HepG2 (cell line): ENCODE results near the gene POLR2J. TPM values are rescaled to one million over a fixed set of nuclear protein-coding genes. Genes with fewer than 3 reads are reported as not detected.

ENCODE experiments used
- CENPX ChIP-seq: sonication (generic); formaldehyde crosslinking; IDR thresholded peaks from 2 replicates; pipeline ENCODE4 v1.9.0; 2021; ENCODE audit warnings: mild to moderate bottlenecking, missing genetic modification reagents, moderate library complexity
- EED ChIP-seq: sonication (generic); formaldehyde crosslinking; IDR thresholded peaks from 2 replicates; pipeline ENCODE4 v1.5.0; 2020; ENCODE audit warnings: mild to moderate bottlenecking, missing genetic modification reagents
- GATAD1 ChIP-seq: IDR thresholded peaks from 2 replicates; pipeline ENCODE4 v1.6.1; 2016; ENCODE audit warnings: missing genetic modification reagents, missing compliant biosample characterization
- HNF4A ChIP-seq: sonication (generic); formaldehyde crosslinking; IDR thresholded peaks from 2 replicates; pipeline ENCODE4 v1.4.0; 2020; ENCODE audit warnings: missing genetic modification reagents
- HOXA3 ChIP-seq: sonication (generic); formaldehyde crosslinking; IDR thresholded peaks from 2 replicates; pipeline ENCODE4 v1.5.0; 2020; ENCODE audit warnings: missing genetic modification reagents
- HOXD1 ChIP-seq: sonication (generic); formaldehyde crosslinking; IDR thresholded peaks from 2 replicates; pipeline ENCODE4 v1.5.0; 2020; ENCODE audit warnings: missing genetic modification reagents
- JUN ChIP-seq: sonication (generic); formaldehyde crosslinking; IDR thresholded peaks from 2 replicates; pipeline ENCODE4 v1.4.0; 2020; ENCODE audit warnings: mild to moderate bottlenecking, missing genetic modification reagents
- KMT2A ChIP-seq: sonication (generic); formaldehyde crosslinking; IDR thresholded peaks from 2 replicates; pipeline ENCODE4 v1.4.0; 2020; ENCODE audit warnings: missing genetic modification reagents
- NFE2 ChIP-seq: sonication (generic); formaldehyde crosslinking; IDR thresholded peaks from 2 replicates; pipeline ENCODE4 v1.4.0; 2020; ENCODE audit warnings: missing genetic modification reagents
- POLR2G ChIP-seq: fragments of 200-400 bp; formaldehyde crosslinking; IDR thresholded peaks from 2 replicates; pipeline ENCODE4 v1.6.1; 2018; ENCODE audit warnings: mild to moderate bottlenecking, low read depth, low read length, moderate library complexity
- ZBTB7B ChIP-seq: sonication (generic); formaldehyde crosslinking; IDR thresholded peaks from 2 replicates; pipeline ENCODE4 v1.4.0; 2020; ENCODE audit warnings: missing genetic modification reagents
- ZNF101 ChIP-seq: sonication (generic); formaldehyde crosslinking; IDR thresholded peaks from 2 replicates; pipeline ENCODE4 v1.4.0; 2020; ENCODE audit warnings: mild to moderate bottlenecking, low read depth, missing genetic modification reagents, borderline replicate concordance
- ZNF205 ChIP-seq: IDR thresholded peaks from 2 replicates; pipeline ENCODE4 v1.6.1; 2018; ENCODE audit warnings: missing biosample characterization, missing genetic modification reagents
- ZNF292 ChIP-seq: sonication (generic); formaldehyde crosslinking; IDR thresholded peaks from 2 replicates; pipeline ENCODE4 v1.8.1; 2022; ENCODE audit warnings: mild to moderate bottlenecking, low read depth, missing genetic modification reagents, borderline replicate concordance
- ZNF367 ChIP-seq: sonication (generic); formaldehyde crosslinking; IDR thresholded peaks from 2 replicates; pipeline ENCODE4 v1.4.0; 2020; ENCODE audit warnings: missing genetic modification reagents, borderline replicate concordance
- ZNF572 ChIP-seq: sonication (generic); formaldehyde crosslinking; IDR thresholded peaks from 2 replicates; pipeline ENCODE4 v1.5.1; 2020; ENCODE audit warnings: mild to moderate bottlenecking, missing genetic modification reagents
- polyA plus RNA-seq, 8 experiments: library from polyadenylated mRNA; depleted of rRNA in 3 of 8; stranded (reverse) in 7 of 8; unstranded in 1 of 8; fragments of >200 nt; fragmentation: Illumina TruSeq in 4 of 8; extraction: Trizol in 4 of 8; gene quantifications; 2 replicates each; pipeline versions ENCODE4 v1.2.1 to v1.2.3, GENCODE V29; 2011 to 2016; ENCODE audit warnings: low read depth in 4 of 8, missing spikeins in 1 of 8, mixed read lengths in 1 of 8; ENCODE audit not compliant: insufficient read depth in 1 of 8
- total RNA-seq, 5 experiments: library from RNA; depleted of rRNA; stranded (reverse); fragments of >200 nt; fragmentation: Illumina TruSeq; extraction: Trizol; gene quantifications; 2 replicates each; pipeline ENCODE4 v1.2.3, GENCODE V29; 2016; ENCODE audit warnings: low read depth in 1 of 5
- TF ChIP-seq, protein P1 (sequence below): sonication (generic); formaldehyde crosslinking; IDR thresholded peaks from 2 replicates; pipeline ENCODE4 v1.4.0; 2020; ENCODE audit warnings: mild to moderate bottlenecking, missing genetic modification reagents
- TF ChIP-seq, protein P2 (sequence below): IDR thresholded peaks from 2 replicates; pipeline ENCODE4 v1.6.1; 2016; ENCODE audit warnings: low read depth
- TF ChIP-seq, protein P3 (sequence below): sonication (generic); formaldehyde crosslinking; IDR thresholded peaks from 2 replicates; pipeline ENCODE4 v1.5.1; 2020; ENCODE audit warnings: mild to moderate bottlenecking, missing genetic modification reagents, moderate library complexity

The POLR2J gene
- total and polyA plus RNA-seq, 2 of the 13 experiments (the other 11 are each of a cell fraction or from before 2014, with no cell fraction given): 41.2 to 71.4 TPM

DNA sequence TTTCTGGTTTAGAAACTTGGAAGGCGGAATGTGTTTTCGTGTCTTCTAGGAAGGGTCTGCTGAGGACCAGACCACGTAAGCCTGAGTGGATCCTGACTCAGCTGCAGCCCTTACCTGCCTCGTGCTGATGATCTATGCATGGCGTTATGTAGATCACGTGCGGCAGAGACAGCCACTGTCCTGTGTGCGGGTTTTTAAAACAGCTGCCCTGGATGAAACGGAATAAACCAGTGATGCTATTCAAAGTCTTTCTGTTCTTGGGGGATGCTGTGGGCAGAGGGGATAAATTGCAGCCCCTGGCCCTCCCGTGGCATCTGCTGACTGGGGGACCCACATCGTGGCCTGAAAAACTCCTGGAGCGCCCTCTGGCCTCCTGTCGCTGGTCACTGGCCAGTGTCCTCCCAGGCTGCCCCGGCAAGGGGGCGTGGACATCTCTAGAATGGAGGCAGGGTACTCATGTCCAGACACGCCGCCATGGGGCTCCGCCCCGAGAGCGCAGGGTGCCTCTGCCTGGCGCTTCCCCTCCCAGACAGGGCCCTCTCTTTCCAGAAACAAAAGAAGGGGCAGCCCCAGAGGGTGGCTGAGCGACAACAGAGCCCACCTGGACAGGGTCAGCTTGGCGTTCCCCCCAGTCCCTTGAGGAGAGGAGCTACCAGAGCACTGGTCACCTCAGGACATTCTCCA is 27.2 kb downstream of the POLR2J start (continued):
- TF ChIP-seq NFE2 (CRISPR knock-in tag): no peak
- TF ChIP-seq HOXD1 (CRISPR knock-in tag): 0 out of 2 replicates have a peak, but pooled peaks have one; percentile 36
- 0 out of 2 replicates have a peak, but pooled peaks have one; percentile 29 for TF ChIP-seq GATAD1 (CRISPR knock-in tag)
- 0 out of 2 replicates have a peak, but pooled peaks have one; percentile 29 for TF ChIP-seq ZNF292 (CRISPR knock-in tag)
- TF ChIP-seq, protein P1, sequence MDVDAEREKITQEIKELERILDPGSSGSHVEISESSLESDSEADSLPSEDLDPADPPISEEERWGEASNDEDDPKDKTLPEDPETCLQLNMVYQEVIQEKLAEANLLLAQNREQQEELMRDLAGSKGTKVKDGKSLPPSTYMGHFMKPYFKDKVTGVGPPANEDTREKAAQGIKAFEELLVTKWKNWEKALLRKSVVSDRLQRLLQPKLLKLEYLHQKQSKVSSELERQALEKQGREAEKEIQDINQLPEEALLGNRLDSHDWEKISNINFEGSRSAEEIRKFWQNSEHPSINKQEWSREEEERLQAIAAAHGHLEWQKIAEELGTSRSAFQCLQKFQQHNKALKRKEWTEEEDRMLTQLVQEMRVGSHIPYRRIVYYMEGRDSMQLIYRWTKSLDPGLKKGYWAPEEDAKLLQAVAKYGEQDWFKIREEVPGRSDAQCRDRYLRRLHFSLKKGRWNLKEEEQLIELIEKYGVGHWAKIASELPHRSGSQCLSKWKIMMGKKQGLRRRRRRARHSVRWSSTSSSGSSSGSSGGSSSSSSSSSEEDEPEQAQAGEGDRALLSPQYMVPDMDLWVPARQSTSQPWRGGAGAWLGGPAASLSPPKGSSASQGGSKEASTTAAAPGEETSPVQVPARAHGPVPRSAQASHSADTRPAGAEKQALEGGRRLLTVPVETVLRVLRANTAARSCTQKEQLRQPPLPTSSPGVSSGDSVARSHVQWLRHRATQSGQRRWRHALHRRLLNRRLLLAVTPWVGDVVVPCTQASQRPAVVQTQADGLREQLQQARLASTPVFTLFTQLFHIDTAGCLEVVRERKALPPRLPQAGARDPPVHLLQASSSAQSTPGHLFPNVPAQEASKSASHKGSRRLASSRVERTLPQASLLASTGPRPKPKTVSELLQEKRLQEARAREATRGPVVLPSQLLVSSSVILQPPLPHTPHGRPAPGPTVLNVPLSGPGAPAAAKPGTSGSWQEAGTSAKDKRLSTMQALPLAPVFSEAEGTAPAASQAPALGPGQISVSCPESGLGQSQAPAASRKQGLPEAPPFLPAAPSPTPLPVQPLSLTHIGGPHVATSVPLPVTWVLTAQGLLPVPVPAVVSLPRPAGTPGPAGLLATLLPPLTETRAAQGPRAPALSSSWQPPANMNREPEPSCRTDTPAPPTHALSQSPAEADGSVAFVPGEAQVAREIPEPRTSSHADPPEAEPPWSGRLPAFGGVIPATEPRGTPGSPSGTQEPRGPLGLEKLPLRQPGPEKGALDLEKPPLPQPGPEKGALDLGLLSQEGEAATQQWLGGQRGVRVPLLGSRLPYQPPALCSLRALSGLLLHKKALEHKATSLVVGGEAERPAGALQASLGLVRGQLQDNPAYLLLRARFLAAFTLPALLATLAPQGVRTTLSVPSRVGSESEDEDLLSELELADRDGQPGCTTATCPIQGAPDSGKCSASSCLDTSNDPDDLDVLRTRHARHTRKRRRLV (CRISPR knock-in tag): no peak
- peak; percentile 13; the same call in 1 of the 2 replicates for TF ChIP-seq HNF4A (CRISPR knock-in tag)
- TF ChIP-seq ZNF367 (CRISPR knock-in tag): 0 out of 2 replicates have a peak, but pooled peaks have one; percentile 49
- TF ChIP-seq ZNF572 (CRISPR knock-in tag): 0 out of 2 replicates have a peak, but pooled peaks have one; percentile 53
- TF ChIP-seq ZNF205 (CRISPR knock-in tag): no peak
- peak; percentile 66 for TF ChIP-seq POLR2G
- TF ChIP-seq, protein P2, sequence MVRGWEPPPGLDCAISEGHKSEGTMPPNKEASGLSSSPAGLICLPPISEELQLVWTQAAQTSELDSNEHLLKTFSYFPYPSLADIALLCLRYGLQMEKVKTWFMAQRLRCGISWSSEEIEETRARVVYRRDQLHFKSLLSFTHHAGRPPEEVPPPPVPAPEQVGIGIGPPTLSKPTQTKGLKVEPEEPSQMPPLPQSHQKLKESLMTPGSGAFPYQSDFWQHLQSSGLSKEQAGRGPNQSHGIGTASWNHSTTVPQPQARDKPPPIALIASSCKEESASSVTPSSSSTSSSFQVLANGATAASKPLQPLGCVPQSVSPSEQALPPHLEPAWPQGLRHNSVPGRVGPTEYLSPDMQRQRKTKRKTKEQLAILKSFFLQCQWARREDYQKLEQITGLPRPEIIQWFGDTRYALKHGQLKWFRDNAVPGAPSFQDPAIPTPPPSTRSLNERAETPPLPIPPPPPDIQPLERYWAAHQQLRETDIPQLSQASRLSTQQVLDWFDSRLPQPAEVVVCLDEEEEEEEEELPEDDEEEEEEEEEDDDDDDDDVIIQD: 0 out of 2 replicates have a peak, but pooled peaks have one; percentile 18
- TF ChIP-seq HOXA3 (CRISPR knock-in tag): peak; percentile 78
- TF ChIP-seq ZBTB7B: 0 out of 2 replicates have a peak, but pooled peaks have one; percentile 31
- TF ChIP-seq ZNF101 (CRISPR knock-in tag): no peak
- no peak for TF ChIP-seq KMT2A (CRISPR knock-in tag)
- 0 out of 2 replicates have a peak, but pooled peaks have one; percentile 31 for TF ChIP-seq EED (CRISPR knock-in tag)
- no peak for TF ChIP-seq JUN (CRISPR knock-in tag)
- TF ChIP-seq CENPX: no peak
- TF ChIP-seq, protein P3, sequence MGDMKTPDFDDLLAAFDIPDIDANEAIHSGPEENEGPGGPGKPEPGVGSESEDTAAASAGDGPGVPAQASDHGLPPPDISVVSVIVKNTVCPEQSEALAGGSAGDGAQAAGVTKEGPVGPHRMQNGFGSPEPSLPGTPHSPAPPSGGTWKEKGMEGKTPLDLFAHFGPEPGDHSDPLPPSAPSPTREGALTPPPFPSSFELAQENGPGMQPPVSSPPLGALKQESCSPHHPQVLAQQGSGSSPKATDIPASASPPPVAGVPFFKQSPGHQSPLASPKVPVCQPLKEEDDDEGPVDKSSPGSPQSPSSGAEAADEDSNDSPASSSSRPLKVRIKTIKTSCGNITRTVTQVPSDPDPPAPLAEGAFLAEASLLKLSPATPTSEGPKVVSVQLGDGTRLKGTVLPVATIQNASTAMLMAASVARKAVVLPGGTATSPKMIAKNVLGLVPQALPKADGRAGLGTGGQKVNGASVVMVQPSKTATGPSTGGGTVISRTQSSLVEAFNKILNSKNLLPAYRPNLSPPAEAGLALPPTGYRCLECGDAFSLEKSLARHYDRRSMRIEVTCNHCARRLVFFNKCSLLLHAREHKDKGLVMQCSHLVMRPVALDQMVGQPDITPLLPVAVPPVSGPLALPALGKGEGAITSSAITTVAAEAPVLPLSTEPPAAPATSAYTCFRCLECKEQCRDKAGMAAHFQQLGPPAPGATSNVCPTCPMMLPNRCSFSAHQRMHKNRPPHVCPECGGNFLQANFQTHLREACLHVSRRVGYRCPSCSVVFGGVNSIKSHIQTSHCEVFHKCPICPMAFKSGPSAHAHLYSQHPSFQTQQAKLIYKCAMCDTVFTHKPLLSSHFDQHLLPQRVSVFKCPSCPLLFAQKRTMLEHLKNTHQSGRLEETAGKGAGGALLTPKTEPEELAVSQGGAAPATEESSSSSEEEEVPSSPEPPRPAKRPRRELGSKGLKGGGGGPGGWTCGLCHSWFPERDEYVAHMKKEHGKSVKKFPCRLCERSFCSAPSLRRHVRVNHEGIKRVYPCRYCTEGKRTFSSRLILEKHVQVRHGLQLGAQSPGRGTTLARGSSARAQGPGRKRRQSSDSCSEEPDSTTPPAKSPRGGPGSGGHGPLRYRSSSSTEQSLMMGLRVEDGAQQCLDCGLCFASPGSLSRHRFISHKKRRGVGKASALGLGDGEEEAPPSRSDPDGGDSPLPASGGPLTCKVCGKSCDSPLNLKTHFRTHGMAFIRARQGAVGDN (CRISPR knock-in tag): peak; percentile 89
